NCI-H1092 (cell line): ENCODE results near the gene TMEM101.
"Not testable (repeated sequence)": the region's sequence is repeated elsewhere in the genome, so short reads cannot be mapped to it uniquely, and the experiment has no call there.

ENCODE experiments used
- DNase-seq: peaks from one replicate; lab custom pipeline; 2025; lab: John Stamatoyannopoulos, UW

Gene TMEM101

DNA sequence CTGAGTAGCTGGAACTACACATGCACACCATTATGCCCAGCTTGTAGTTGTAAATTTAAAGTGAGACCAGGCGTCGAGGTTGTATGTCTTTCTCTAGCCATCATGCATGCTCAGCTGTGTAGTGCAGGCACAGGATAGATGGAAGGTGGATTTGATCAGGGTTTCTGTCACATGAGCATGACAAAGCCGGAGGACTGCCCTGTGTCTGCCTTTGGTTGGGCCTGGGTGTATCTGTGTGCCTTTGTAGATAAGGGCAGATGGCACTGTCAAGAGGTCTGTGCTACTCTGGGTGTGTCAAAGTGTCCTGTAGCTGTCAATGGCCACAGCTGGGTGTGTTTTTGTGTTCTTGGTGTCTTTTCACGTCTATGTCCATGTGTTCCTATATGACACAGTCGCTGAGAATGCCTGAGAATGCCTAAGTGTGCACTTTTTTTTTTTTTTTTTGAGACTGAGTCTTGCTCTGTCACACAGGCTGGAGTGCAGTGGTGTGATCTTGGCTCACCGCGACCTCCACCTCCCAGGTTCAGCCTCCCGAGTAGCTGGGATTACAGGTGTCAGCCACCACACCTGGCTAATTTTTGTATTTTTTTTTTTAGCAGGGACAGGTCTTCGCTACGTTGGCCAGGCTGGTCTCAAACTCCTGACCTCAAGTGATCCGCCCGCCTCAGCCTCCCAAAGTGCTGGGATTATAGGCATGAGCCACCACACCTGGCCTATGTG lies 14.5 kb downstream of the TMEM101 start:
- no peak for DNase-seq

DNA sequence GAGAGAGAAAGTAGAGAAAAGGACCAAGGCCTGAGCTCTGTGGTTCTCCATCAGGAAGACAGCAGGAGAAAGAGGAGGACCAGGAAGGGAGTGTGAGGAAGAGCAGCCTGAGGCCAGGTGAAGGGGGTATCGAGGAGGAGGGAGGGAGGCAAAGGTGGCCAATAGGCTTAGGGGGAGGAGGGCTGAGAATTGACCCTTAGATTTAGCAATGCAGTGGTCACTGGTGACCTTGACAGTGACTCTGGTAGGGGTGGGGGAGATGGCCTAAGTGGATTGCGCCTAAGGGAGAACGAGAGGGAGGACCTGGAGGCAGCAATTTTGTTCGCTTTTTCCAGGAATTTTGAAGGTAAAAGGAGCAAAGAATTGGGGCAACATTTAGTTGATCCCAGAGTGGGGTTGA lies 15.7 kb downstream of the TMEM101 start:
- DNase-seq, result no peak

DNA sequence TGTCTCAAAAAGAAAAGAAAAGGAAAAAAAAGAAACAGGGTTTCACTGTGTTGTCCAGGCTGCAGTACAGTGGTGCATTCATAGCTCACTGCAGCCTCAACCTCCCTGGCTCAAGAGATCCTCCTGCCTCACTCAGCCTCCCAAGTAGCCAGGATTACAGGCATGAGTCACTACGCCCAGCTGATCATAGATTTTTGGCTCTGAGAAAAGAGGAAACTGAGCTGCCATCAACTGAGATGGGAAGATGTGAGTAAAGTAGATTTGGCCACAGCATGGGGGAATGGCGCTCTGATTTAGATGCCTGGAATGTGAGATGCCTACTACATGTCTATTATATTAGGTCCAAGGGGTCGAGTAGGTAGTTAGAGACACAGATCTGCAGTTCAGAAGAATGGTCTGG lies 16.2 kb downstream of the TMEM101 start:
- DNase-seq, result no peak

DNA sequence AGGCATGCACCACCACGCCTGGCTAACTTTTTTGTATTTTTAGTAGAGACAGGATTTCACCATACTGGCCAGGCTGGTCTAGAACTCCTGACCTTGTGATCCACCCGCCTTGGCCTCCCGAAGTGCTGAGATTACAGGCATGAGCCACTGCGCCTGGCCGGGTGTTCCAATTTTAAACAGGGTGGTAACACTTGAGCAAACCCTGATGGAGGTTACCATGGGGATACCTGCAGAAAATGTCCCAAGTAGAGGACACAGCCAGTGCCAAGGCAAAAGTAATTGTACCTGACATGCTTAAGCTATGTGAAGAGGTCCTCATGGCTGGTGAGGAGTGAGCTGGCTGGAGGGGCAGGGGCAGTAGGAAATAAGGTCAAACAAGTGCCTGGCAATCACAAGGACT lies 17.6 kb downstream of the TMEM101 start:
- DNase-seq, result not testable (repeated sequence)

DNA sequence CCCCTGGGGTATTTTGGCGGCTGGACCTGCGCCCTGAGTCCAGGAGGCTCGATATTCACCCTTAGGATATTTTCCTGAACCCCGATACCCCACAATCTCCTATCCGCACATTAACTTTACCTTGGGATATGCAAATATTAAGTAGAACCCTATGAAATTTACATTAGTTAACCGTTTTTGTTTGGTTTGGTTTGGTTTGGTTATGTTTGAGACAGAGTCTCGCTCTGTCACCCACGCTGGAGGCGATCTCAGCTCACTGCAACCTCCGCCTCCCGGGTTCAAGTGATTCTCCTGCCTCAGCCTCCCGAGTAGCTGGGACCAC lies 19.7 kb downstream of the TMEM101 start:
- no peak for DNase-seq

DNA sequence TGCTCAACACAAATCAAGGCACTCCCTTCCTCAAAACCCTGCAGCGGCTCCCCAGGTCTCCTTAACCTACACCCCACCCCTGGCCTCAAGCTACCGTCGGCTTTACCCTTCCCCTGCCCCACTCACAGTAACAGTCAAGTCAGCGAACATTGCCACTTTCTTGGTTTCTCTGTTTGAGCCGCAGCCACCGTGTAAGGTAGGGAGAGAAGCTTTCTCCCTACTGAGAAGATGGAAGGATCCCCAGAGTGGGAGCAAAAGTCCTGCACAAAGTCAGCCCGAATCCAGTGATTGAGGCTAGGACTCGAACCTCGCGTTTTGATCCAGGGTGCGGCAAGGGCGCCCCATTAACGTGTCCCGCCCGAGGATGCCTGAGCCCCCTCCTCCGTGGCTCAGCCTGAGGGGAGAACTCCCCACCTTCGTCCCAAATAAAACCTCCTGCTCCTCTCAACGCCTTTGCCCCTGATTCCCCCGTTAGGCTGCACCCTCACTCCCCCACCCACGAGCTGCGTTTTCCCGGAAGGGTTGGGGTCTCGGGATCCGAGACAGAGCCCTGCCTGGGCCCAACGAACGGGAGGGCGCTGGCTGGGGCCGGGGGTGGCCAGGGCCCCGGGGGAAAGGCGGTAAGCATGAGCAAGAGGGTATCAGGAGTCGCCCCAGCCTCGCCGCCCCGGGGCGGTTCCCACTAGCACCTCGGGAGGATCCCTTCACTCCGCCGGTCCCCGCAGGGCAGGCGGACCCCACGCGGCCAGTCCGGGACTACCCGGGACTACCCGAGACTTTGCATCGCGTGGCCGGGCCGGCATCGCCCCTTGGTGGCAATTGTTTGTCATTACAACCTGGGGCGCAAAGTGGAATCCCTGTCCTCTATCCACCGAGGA lies 20.3 kb downstream of the TMEM101 start:
- no peak for DNase-seq

DNA sequence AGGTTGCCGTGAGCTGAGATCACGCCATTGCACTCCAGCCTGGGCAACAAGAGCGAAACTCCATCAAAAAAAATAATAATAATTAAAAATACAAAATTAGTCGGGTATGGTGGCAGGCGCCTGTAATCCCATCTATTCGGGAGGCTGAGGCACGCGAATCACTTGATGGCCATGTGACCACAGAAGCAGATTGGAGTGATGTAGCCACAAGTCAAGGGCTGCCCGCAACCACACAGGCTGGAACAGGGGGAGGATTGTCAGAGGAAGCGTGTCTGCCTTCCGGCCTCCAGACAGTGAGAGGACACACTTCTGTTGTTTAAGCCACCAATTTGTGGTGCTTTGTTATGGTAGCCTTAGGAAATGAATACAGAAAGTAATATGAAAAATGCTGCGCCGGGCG lies 22.1 kb downstream of the TMEM101 start:
- no peak for DNase-seq

DNA sequence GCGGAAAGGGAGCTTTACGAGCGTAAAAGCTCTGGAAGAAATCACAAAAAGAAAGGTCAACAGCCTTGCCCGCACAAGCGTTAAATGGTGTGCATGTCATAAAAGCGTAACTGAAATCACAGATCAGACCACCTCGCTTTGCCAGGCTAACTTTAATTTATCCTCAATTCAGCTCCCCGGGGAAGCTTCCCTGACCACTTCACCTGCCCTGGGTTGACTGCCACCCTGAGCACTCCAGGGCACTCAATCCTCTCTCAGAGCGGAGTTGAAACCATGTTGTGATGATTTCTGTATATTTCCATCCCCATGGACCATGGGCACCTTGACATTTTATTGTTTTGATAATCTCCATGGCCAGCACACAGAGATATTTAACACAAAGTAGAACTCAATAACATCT lies 26.5 kb downstream of the TMEM101 start:
- no peak for DNase-seq

DNA sequence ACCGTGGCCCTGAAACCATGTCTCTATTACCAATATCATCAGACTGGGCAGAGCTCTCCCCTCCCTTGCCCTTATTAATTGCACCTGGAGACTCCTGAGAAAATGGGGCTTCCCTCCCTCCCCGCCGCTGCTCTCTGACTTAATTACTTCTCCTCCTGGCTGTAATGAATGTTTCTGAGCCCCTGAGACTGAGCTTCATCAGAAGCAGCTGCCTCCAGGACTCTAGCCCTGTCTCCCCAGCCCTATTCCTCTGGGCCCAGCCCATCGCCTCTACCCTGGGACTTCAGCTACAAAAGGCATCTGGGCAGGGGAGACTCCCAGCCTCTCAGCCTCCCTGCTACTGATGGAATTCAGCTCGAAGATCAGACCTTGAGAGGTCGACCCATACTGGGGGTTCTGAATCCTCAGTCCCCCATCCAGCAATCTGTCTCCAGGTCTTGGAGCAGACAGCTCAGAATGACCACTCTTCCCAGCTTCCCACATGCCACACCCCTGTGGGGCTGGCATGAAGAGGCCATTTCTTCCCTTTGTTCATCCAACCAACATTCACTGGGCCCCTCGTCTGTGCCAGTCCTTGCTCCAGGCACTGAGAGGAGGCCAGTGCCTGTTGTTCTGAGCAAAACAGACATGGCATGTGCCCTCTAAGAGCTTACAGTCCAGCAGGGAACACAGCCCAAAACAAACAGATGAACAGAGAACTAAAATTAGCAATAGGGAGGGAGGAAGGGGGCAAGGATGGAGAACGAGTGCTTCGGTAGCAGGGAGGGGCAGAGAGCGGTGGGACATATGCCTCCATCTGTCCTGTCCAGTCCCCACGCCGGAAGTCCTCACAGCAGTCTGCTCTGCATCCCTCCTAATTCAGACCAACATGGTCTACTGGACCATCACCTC lies 27.4 kb downstream of the TMEM101 start:
- no peak for DNase-seq

DNA sequence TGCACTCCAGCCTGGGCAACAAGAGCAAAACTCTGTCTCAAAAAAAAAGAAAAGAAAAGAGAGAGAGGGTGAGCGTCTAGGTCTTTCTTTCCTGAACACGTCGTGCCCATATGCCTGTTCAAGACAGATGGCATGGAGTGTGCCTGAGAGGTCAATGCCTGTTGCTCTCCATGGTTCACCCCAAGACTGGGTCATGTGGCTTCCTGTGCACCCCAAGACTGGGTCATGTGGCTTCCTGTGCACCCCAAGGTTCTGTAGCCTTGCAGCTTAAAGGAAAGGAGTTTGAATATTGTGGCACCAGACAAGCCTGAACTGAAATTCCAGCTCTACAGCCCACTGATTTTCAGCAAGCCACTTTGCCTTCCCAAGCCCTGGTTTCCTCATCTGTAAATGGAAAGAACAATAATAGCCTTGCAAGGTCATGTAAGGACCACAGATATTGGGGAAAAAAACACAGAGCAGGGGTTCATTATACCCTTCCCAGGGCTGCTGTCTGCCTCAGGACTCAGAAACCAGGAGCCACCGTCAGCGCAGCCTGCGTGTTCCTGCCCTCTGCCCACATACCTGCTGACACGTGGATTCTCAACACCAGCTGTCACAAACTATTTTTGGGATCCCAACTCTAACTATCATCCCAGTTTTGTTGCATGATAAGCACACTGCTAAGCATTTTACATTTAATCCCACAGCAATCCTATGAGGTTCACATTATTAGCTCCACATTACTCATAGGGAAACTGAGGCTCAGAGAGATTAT lies 28.4 kb downstream of the TMEM101 start:
- no peak for DNase-seq

DNA sequence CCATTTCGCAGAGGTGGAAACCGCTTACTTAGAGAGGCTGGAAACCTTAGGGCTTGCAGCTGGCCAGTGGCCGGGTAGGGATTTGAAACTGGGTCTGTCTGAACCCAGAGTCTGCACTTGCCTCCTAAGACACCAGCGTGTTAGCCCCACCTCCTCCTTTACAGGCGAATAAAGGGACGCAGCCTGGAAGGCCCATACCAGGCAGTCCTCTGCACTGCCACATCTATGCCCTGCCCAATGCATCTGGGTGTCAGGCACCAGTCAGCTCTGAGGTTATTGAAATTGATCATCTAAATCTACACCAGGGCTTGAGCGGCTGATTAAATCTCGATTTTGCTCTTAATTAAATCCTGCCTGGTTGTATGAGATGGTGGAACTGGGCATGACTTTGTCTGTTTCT lies 30.2 kb downstream of the TMEM101 start:
- DNase-seq, result no peak

DNA sequence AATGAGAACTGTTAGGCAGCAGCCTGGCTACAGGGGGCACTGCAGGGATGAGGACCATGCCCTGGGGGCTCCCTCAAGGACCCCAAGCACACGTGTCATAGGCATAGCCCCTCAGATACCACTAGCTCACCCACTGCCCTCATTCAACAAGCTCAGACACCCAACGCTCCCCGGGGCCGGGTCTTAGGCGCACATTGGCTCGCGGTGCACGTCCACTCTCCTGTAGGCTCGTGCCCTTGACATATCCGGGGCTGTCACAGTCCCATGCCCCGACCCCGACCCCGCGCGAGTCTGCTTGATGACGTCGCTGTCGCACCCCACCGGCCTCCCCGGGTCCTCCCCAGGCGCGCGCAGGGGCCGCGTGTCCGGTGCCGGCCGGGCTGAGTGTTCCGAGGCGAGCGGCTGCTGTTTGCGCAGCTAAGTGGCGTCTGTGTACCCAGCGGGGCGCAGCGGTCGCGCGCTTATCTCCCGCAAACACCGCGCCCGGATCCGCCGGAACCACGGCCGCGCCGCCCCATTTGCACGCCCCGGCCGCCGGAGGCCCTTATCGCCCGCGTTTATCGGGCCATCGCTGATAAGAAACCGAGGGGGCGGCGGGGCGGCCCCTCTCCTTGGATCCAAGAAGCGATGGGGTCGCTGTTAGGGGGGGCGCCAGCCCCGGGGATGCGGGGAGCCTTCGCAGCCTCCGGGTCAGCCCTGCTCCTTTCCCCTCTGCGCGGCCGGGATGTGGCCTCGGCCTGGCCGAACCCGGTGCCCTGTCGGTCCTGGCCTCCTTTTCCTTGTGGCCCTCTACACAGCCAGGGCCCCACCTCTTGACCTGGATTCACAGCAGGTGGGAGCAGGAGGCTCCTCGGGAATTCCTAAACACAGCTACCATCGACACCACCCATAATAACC lies 31.0 kb downstream of the TMEM101 start:
- DNase-seq, result no peak

DNA sequence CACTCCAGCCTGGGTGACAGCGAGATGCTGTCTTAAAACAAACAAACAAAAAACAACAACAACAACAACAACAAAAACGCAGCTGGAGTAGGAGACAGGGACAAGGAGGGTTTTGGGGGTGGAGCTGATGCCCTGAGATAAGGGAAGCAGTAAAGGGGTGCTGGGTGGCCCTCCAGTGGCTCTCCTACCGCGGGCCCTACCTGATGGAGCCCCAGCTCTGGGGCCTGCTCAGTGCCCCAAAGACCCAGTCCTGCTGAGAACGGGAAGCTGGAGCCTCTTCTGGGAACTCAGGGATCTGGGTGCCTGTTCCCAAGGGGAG lies 31.6 kb downstream of the TMEM101 start:
- no peak for DNase-seq

DNA sequence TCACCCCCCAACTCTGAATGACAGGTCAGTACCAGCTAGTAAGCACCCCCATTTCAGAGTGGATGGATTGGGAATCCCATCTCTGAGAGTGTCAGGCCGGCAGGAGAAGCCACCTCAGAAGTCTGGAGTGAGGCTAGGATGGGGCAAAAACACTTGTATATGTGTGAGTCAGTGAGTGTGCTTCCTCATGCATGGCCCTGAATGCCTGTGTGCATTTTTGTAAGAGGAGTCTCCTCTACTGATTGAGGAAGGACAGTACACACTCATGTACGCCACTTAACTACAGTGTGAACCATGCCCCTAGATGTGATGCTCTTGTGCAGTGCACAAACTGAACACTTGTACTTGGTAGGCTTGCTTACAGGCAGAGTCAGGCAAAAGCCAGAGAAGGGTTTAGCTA lies 32.6 kb downstream of the TMEM101 start:
- DNase-seq, result no peak

DNA sequence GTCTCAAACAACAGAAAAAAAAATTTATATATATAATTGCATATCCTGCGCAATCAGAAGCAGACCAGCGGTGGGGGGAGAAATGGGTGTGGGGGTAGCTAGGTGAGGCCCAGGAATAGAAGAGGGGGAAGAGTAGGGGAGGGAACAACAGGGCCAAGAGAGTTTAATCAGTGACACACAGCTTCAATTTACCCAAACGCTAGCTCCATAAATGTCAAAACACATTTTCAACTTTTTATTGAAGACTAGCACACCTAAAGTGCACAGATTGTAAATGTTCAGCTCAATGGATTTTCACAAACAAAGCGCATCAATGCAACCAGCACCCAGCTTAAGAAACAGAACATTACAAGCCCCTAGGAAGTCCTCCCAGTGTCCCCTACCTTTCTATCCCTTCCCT lies 35.1 kb downstream of the TMEM101 start:
- DNase-seq, result no peak

DNA sequence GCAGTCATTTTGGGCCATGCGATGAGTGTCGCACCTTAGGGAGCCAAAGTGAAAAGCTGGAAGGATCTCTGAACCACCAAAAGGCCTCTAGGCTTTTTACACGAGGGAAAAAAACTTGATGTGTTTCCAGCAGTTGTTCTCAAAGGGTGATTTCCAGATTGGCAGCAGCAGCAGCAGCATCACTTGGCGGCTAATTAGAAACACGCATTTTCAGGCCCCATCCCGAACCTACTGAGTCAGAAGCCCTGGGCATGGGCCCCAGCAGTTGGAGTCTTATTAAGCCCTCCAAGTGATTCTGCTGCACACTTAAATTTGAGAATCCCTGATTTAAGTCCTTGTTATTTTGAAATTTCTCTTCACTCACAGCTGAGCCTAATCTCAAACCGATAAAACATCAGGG lies 35.8 kb downstream of the TMEM101 start:
- DNase-seq, result no peak

DNA sequence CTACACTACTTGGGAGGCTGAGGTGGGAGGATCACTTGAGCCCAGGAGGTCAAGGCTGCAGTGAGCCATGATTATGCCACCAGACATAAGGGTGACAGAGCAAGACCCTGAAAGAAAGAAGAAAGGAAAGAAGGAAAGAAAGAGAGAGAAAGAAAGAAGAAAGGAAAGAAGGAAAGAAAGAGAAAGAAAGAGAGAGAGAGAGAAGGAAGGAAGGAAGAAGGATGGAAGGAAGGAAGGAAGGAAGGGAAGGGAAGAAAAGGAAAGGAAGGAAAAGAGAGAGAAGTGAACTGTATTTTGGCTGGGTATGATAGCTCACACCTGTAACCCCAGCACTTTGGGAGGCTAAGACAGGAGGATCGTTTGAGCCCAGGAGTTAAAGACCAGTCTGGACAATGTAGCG lies 36.7 kb downstream of the TMEM101 start:
- no peak for DNase-seq

DNA sequence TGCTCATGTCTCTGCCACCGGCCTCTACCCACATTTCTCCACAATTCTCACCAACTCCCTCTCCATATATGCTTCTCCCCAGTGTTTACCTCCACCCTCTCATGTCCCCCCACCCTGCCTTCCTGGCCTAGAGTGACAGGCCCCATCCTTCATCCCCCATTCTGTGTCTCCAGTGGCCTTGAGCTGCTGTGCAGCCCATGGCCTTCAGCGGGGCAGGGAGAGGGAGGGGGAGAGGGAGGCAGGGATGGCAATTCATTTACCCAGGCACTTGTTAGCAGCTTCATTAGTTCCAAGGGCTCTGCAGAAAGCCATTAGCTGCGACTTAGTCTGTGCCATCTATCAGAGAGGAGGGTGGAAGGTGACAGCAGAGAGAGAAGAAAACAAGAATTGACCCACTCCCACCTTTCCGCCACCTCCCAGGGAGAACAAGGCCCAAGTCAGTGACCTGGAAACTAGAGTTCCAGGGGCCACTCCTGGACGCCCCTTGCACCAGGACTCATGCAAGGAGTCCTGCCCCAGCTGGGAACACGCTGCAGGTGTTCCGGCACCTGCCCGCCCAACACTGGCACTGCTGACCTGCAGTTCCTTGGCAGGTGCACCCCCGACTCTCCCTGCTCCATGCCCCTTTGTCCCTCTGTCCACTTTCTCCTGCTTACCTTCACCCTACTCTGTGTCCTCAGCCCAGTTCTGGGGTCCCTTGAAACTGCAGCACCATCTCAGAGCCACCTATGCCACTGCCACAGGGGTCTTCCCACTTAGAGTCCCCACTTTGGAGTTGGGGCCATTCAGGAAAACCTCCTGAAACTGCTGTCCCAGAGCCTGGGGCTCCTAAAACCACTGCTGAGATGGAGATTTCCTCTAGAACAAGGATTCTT lies 37.6 kb downstream of the TMEM101 start:
- no peak for DNase-seq

DNA sequence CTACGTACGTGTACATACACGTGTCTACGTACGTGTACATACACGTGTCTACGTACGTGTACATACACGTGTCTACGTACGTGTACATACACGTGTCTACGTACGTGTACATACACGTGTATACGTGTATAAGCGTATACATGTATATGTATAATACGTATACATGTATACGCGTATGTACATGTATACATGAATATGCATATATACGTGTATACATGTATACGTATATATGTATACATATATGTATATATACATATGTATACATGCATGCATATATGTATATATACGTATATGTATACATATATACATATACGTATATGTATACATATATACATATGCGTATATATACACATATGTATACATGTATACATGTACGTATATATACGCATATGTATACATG lies 38.9 kb downstream of the TMEM101 start:
- DNase-seq, result no peak
